GM23248 (cell line): Measurements from ENCODE around the gene METTL4.

Experiments used
- EZH2 ChIP-seq: fragments of 200-600 bp; sonication (generic); IDR thresholded peaks from 2 replicates; pipeline ENCODE4 v1.6.1; 2018; ENCODE audit warnings: antibody characterized with exemption, mild to moderate bottlenecking; ENCODE audit not compliant: insufficient read depth, poor library complexity, severe bottlenecking
- EZH2phosphoT487 ChIP-seq: fragments of 200-600 bp; sonication (generic); IDR thresholded peaks from 2 replicates; pipeline ENCODE4 v1.6.1; 2018; ENCODE audit warnings: antibody characterized with exemption, moderate library complexity, mild to moderate bottlenecking, low read depth; ENCODE audit not compliant: insufficient read depth

DNA sequence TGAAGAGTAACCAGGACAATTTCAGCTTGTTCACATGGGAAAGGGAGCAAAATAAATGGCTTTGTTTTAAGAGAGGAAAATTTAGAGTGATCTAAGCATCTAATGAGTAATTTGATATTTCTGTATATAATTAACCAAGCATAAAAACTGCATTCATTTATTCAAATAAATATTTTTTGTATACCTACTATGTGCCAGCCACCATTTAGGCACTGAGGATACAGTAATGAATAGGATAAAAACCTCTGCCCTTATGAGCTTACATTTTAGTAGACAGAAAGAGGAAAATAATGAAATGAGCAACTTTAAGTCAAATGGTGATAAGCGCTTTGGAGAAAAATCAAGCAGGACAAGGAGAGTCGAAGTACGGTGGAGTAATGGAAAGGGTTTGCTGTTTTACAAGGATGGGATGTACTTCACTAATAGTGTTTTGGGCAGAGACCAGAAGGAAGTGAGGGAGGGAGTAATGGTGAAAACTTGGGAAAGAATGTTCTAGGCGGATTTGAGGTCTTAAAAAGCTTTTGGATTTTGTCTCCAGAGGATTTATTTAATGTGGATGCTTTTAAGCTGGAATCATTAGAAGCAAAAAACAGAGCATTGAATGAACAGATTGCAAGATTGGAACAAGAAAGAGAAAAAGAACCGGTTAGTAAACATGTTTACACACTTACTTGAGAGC lies 17.5 kb upstream of the METTL4 start:
- TF ChIP-seq EZH2 (no peak), EZH2phosphoT487 (no peak)
